GM18502 (cell line): ENCODE measurements around the gene CFAP68.

Experiments used
- ATAC-seq: cut with Tn5 transposase; IDR thresholded peaks from one replicate; pipeline ENCODE4 v1.9.1; 2021; ENCODE audit warnings: mild to moderate bottlenecking; ENCODE audit not compliant: unreplicated experiment, poor library complexity

CFAP68 gene, protein sequence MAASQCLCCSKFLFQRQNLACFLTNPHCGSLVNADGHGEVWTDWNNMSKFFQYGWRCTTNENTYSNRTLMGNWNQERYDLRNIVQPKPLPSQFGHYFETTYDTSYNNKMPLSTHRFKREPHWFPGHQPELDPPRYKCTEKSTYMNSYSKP

GRCh38 chr11:111878849-111879636 is at the start of gene CFAP68, which contains the start of gene FDXACB1:
TSS of gene CFAP68 (plus strand) at chr11:111879541. CDS start at chr11:111879561, 20 bp downstream.
TSS of gene FDXACB1 (minus strand) at chr11:111879165. CDS start at chr11:111879132, 33 bp downstream.
- peak; percentile 88 for ATAC-seq

GRCh38 chr11:111833524-111833923 is 45.8 kb upstream of the CFAP68 start:
- no peak for ATAC-seq

DNA sequence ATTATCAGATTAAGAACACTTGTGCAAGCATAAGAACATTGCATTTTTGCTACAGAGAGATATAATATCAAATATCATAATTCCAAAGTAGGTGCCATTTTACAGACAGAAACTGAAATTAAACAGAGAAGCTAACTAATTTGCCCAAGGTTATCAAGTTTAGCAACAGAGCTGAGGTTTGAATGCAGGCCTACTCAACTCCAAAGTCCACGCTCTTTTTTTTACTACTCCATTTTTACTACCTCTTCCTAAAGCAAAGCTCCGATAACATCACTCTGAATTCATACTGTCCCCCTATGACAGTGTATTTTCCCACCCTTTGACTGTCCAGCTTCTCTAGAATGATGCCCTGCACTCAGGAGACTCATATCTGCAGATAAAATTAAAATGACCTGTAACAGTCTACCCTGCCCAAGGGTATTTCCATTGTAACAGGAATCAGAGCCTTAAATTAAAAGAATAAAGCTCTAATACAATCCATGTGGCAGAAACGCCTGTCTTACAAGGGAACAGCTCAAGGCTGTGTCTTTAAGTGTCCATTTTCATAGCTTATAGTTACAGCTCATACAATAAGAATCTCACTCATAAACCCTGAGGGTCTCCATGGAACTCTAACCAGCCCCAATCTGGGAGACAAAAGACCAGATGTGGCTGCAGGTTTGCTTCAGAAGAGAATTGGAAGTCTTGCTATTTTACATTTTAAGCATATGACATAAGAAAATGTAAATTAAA is 44.7 kb upstream of the CFAP68 start:
- no peak for ATAC-seq

DNA sequence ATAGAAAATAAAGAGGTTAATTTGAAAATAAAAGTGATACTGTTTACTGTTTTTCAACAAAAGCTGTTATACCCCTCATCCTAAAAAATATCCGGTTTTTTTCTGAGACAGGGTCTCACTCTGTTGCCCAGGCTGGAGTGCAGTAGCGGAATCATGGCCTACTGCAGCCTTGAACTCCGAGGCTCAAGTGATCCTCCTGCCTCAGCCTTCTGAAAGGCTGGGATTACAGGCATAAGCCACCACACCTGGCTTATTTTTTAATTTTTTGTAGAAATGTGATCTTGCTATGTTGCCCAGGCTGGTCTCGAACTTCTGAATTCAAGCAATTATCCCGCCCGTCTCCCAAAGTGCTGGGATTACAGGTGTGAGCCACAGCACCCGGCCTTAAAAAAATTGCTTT is 43.7 kb upstream of the CFAP68 start:
- ATAC-seq: no peak

GRCh38 chr11:111836162-111836561 is 43.2 kb upstream of the CFAP68 start:
- ATAC-seq: no peak

- peak; percentile 76 for ATAC-seq
Observed at GRCh38 chr11:111836721-111837120, 42.6 kb upstream of the CFAP68 start.

GRCh38 chr11:111837366-111837891 is 41.9 kb upstream of the CFAP68 start:
- ATAC-seq: no peak

DNA sequence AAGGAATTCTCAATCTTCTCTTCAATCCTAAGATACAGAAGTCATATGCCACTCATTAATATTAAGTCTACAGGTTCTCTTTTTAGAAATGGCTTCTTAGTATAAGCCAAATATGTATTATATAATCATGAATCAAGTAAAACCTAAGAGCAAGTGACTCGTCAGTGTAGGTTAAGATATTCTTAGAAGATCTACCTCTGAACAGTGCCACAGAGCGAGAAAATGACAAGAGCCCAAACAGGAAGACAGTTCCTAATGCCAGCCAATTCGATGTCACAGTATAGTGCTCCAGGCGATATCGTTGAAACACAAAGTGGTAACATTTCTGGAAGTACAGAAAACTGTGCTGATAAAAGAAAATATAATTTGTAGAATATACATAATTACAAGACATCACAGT is 41.3 kb upstream of the CFAP68 start:
- no peak for ATAC-seq

DNA sequence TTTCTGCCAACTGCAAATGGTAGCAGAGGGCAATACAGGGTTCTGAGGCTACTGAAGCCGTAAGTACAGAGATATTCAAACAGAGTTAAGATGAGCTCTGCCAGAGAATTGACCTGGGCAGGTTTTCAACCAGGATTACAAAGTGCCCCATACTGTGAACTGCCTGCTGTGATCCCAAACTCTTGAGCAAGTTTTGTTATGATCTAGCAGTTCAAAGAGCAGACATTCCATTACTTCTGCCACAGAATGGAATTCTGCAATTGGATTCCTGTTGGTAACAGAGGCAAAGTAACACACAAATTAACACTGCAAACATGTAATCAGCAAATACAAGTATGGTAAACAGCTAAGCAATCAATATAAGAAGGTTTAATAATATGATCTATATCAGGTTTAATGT is 39.2 kb upstream of the CFAP68 start:
- ATAC-seq: no peak

DNA sequence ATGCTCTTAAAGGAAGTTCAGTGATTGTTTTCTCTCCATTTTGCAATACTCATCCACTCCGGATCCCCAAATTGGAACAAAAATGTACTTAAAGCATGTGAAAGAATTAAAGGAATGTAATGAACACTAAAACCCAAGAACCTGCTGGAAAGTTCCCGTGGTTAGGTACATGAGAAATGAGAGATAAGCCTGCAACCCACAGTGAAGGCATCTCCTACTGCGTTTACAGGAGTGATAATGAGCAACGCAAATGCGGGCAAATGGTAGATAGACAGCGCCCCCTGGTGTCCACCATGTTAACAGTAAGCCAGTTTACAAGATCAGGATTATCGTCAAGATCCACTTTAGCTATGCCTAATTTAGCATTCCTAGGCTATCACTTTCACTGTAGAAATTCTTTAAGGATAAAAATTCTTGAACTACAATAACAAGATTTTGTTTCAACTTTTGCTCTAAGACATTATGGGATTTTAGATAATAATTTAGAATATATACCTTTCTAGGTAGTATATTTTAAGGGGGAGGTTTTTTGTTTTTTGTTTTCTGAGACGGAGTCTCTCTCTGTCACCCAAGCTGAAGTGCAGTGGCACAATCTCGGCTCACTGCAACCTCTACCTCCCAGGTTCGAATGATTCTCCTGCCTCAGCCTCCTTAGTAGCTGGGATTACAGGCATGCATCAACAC is 37.8 kb upstream of the CFAP68 start:
- peak; percentile 71 for ATAC-seq

- no peak for ATAC-seq
Observed at GRCh38 chr11:111843661-111844060, 35.7 kb upstream of the CFAP68 start.

- ATAC-seq: no peak
Observed at GRCh38 chr11:111845276-111846028, 33.9 kb upstream of the CFAP68 start.

GRCh38 chr11:111846063-111846462 is 33.3 kb upstream of the CFAP68 start:
- no peak for ATAC-seq

GRCh38 chr11:111846636-111847035 is 32.7 kb upstream of the CFAP68 start:
- no peak for ATAC-seq

DNA sequence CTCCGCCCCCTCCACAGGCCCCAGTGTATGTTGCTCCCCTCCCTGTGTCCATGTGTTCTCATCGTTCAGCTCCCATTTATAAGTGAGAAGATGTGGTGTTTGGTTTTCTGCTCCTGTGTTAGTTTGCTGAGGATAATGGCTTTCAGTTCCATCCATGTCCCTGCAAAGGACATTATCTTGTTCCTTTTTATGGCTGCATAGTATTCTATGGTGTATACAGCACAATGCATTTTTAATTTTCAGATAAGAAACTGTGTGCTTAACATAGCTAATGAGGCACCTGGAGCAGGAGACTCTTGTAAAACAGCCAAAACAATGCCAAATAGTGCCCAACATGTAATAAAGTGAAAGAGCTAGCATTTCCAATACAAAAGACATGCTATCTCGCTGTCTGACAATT is 29.7 kb upstream of the CFAP68 start:
- ATAC-seq: no peak

- no peak for ATAC-seq
Observed at GRCh38 chr11:111851067-111851466, 28.3 kb upstream of the CFAP68 start.

GRCh38 chr11:111851636-111852035 is 27.7 kb upstream of the CFAP68 start:
- ATAC-seq: no peak

GRCh38 chr11:111852103-111852502 is 27.2 kb upstream of the CFAP68 start:
- no peak for ATAC-seq

- ATAC-seq: no peak
Observed at GRCh38 chr11:111855506-111855905, 23.8 kb upstream of the CFAP68 start.

DNA sequence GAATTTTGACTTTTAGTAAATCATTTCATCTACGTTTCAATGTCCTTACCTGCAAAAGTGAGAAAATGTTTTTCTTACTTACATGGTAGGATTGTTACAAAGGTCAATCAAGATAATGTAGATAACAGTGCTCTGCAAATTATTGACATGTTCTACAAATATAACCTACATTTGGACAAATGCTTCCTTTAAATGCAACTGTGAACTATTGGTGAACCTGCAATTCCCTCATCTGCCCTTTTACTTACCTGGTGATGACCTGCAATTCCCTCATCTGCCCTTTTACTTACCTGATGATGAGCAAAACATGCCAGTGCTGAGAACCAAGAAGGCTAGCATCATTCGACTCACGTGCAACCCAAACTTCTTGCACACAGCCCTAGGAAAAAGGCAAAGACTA is 19.1 kb upstream of the CFAP68 start:
- no peak for ATAC-seq
